ENCODE data around the gene NEDD4.

DNA sequence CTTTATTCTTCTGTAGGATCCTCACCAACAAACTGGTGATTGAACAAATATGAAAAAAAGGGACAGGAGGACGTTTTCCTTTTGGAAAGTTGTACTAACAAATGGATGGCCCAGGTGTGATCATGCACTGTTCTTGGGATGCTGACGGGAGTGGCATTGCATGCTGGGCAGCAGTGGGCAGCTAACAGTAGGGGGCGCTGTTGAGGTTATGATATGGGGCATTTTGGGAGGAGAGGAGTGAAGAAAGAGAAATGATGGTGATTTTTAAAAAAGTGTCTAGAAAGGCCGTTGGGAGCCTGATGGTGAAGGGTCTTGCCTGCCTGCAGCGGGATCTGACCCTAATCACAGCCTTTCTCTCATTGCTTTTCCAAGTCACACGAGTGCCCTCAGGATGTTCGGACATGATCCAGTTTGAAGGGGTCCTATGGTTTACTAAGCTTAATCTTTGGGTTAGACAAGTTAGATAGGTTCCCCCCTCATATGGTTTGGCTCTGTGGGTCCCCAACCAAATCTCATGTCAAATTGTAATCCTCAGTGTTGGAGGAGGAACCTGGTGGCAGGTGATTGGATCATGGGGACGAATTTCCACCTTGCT, 204.2 kb downstream of the NEDD4 start:
- TF ChIP-seq, protein P1, sequence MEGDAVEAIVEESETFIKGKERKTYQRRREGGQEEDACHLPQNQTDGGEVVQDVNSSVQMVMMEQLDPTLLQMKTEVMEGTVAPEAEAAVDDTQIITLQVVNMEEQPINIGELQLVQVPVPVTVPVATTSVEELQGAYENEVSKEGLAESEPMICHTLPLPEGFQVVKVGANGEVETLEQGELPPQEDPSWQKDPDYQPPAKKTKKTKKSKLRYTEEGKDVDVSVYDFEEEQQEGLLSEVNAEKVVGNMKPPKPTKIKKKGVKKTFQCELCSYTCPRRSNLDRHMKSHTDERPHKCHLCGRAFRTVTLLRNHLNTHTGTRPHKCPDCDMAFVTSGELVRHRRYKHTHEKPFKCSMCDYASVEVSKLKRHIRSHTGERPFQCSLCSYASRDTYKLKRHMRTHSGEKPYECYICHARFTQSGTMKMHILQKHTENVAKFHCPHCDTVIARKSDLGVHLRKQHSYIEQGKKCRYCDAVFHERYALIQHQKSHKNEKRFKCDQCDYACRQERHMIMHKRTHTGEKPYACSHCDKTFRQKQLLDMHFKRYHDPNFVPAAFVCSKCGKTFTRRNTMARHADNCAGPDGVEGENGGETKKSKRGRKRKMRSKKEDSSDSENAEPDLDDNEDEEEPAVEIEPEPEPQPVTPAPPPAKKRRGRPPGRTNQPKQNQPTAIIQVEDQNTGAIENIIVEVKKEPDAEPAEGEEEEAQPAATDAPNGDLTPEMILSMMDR (IDR thresholded peaks at IDR 0.05; ENCODE audit: low read depth, low read length, poor library complexity, severe bottlenecking): peak; percentile 95
- TF ChIP-seq EZH2phosphoT487 (IDR thresholded peaks at IDR 0.05; ENCODE audit: borderline replicate concordance, low read length): no peak
